ENCODE measurements around the gene CYP26A1.

DNA sequence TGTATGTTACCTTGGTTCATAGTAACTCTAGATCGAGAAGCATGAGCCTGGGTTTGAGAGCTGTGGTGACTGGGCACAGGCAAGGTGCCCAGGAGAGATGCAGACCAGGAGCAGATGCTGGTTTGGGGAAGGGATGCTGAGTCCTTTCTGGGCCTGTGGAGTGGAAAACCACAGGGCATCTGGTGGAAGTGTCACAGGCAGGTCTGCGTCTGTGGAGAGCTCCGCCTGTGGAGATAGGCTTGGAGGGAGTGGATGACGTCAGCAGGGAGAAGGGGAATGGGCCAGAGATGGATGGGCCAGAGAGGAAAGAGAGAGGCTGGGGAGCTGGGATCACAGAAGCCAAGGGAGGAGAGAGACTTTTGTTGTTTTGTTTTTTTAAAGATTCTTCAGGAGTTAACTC, 14.8 kb downstream of the CYP26A1 start:
- TF ChIP-seq, protein P1, sequence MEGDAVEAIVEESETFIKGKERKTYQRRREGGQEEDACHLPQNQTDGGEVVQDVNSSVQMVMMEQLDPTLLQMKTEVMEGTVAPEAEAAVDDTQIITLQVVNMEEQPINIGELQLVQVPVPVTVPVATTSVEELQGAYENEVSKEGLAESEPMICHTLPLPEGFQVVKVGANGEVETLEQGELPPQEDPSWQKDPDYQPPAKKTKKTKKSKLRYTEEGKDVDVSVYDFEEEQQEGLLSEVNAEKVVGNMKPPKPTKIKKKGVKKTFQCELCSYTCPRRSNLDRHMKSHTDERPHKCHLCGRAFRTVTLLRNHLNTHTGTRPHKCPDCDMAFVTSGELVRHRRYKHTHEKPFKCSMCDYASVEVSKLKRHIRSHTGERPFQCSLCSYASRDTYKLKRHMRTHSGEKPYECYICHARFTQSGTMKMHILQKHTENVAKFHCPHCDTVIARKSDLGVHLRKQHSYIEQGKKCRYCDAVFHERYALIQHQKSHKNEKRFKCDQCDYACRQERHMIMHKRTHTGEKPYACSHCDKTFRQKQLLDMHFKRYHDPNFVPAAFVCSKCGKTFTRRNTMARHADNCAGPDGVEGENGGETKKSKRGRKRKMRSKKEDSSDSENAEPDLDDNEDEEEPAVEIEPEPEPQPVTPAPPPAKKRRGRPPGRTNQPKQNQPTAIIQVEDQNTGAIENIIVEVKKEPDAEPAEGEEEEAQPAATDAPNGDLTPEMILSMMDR (IDR thresholded peaks at IDR 0.05), result no peak
- TF ChIP-seq EP300 (IDR thresholded peaks at IDR 0.05), result no peak
- no peak for TF ChIP-seq POLR2A (IDR thresholded peaks at IDR 0.05)

Measured in ovary (tissue), 3 donors.